Measurements from ENCODE around the gene OTOG.

OTOG gene

GRCh38 chr11:17588166-17588565 is 41.1 kb downstream of the OTOG start:
- Histone ChIP-seq H3K36me3 (ENCODE audit: low read length) (no peaks in the 10 kb centered on the region), H3K9me3 (ENCODE audit: insufficient read depth, low read length) (no peaks in the 10 kb centered on the region), H3F3A (ENCODE audit: insufficient read depth) (no peaks in the 10 kb centered on the region), H3K27me3 (ENCODE audit: low read length) (no peaks in the 10 kb centered on the region), H4K20me1 (ENCODE audit: low read depth, low read length) (no peaks in the 10 kb centered on the region), H3K9ac (ENCODE audit: low read length) (no peak overlapping the region), H3K27ac (ENCODE audit: low read depth, low read length) (no peak overlapping the region), H2AFZ (ENCODE audit: low read depth, low read length, severe bottlenecking) (no peak overlapping the region), H3K4me2 (ENCODE audit: low read depth, low read length, poor library complexity, severe bottlenecking) (no peak overlapping the region), H3K9me2 (replicated peaks; ENCODE audit: insufficient read depth, low read length) (no peaks in the 10 kb centered on the region), H3K79me2 (ENCODE audit: insufficient read depth, low read length) (no peaks in the 10 kb centered on the region), H3K4me3 (ENCODE audit: insufficient read depth, low read length, poor library complexity, severe bottlenecking) (no peak overlapping the region)
- TF ChIP-seq, protein P1, sequence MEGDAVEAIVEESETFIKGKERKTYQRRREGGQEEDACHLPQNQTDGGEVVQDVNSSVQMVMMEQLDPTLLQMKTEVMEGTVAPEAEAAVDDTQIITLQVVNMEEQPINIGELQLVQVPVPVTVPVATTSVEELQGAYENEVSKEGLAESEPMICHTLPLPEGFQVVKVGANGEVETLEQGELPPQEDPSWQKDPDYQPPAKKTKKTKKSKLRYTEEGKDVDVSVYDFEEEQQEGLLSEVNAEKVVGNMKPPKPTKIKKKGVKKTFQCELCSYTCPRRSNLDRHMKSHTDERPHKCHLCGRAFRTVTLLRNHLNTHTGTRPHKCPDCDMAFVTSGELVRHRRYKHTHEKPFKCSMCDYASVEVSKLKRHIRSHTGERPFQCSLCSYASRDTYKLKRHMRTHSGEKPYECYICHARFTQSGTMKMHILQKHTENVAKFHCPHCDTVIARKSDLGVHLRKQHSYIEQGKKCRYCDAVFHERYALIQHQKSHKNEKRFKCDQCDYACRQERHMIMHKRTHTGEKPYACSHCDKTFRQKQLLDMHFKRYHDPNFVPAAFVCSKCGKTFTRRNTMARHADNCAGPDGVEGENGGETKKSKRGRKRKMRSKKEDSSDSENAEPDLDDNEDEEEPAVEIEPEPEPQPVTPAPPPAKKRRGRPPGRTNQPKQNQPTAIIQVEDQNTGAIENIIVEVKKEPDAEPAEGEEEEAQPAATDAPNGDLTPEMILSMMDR (IDR thresholded peaks at IDR 0.05; ENCODE audit: insufficient read depth, low read length, poor library complexity, severe bottlenecking): no peak
- TF ChIP-seq EZH2phosphoT487 (conservative IDR thresholded peaks at IDR 0.05; ENCODE audit: low read length): no peak

GRCh38 chr11:17588721-17589120 is 41.7 kb downstream of the OTOG start:
- H3K9ac ChIP-seq (ENCODE audit: low read length): no peak overlapping the region
- no peaks in the 10 kb centered on the region for H3K9me3 ChIP-seq (ENCODE audit: insufficient read depth, low read length)
- H2AFZ ChIP-seq (ENCODE audit: low read depth, low read length, severe bottlenecking): no peak overlapping the region
- H3K79me2 ChIP-seq (ENCODE audit: insufficient read depth, low read length): no peaks in the 10 kb centered on the region
- no peak overlapping the region for H3K27ac ChIP-seq (ENCODE audit: low read depth, low read length)
- no peaks in the 10 kb centered on the region for H3K9me2 ChIP-seq (replicated peaks; ENCODE audit: insufficient read depth, low read length)
- TF ChIP-seq EZH2phosphoT487 (conservative IDR thresholded peaks at IDR 0.05; ENCODE audit: low read length): no peak
- TF ChIP-seq, protein P1 (IDR thresholded peaks at IDR 0.05; ENCODE audit: insufficient read depth, low read length, poor library complexity, severe bottlenecking): no peak
- no peak overlapping the region for H3K4me2 ChIP-seq (ENCODE audit: low read depth, low read length, poor library complexity, severe bottlenecking)
- H3K4me3 ChIP-seq (ENCODE audit: insufficient read depth, low read length, poor library complexity, severe bottlenecking): no peak overlapping the region
- no peaks in the 10 kb centered on the region for H4K20me1 ChIP-seq (ENCODE audit: low read depth, low read length)
- no peaks in the 10 kb centered on the region for H3F3A ChIP-seq (ENCODE audit: insufficient read depth)
- no peaks in the 10 kb centered on the region for H3K36me3 ChIP-seq (ENCODE audit: low read length)
- no peaks in the 10 kb centered on the region for H3K27me3 ChIP-seq (ENCODE audit: low read length)

DNA sequence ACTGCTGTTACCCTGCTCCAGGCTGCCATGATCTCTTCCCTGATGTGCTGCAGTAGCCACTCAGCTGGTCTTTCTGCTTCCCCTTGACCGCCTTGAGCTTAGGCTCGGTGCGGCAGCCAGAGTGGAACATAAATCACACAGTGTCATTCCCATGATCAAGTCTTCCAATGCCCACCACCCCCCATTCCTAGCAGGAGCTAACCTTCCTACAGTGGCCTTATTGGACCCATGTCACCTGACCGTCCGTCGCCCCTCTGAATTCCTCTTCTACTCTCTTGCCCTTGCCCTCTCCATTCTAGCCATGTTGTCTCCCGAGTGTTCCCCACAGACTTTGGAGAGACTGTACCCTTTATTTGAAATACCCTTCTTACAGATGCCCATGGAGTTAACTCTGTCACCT is 43.4 kb downstream of the OTOG start:
- H3K9me2 ChIP-seq (replicated peaks; ENCODE audit: insufficient read depth, low read length): no peaks in the 10 kb centered on the region
- TF ChIP-seq, protein P1 (IDR thresholded peaks at IDR 0.05; ENCODE audit: insufficient read depth, low read length, poor library complexity, severe bottlenecking): no peak
- no peak for TF ChIP-seq EZH2phosphoT487 (conservative IDR thresholded peaks at IDR 0.05; ENCODE audit: low read length)

More for the DNA sequence above, 43.4 kb downstream of the OTOG start:
- Histone ChIP-seq H2AFZ (ENCODE audit: low read depth, low read length, severe bottlenecking) (no peak overlapping the region), H3K4me2 (ENCODE audit: low read depth, low read length, poor library complexity, severe bottlenecking) (no peak overlapping the region), H4K20me1 (ENCODE audit: low read depth, low read length) (no peaks in the 10 kb centered on the region), H3K27ac (ENCODE audit: low read depth, low read length) (no peak overlapping the region), H3K4me3 (ENCODE audit: insufficient read depth, low read length, poor library complexity, severe bottlenecking) (no peak overlapping the region), H3K27me3 (ENCODE audit: low read length) (no peaks in the 10 kb centered on the region), H3K9ac (ENCODE audit: low read length) (no peak overlapping the region), H3K9me3 (ENCODE audit: insufficient read depth, low read length) (no peaks in the 10 kb centered on the region), H3K79me2 (ENCODE audit: insufficient read depth, low read length) (no peaks in the 10 kb centered on the region), H3K36me3 (ENCODE audit: low read length) (no peaks in the 10 kb centered on the region), H3F3A (ENCODE audit: insufficient read depth) (no peaks in the 10 kb centered on the region)

Measured in SU-DHL-6 (cell line).